Right ventricle myocardium superior (tissue), 1 donor: Measurements from ENCODE around the gene WDR41. TPM values are rescaled to one million over a fixed set of nuclear protein-coding genes. Genes with fewer than 3 reads are reported as not detected.

ENCODE experiments used
- ATAC-seq: fragments of 200-7000 bp; cut with Tn5 transposase; one replicate; pipeline ENCODE4 v1.9.1; 2020; ENCODE audit warnings: mild to moderate bottlenecking; ENCODE audit not compliant: poor library complexity
- DNase-seq: peaks from one replicate; pipeline ENCODE4 v3.0.0-alpha.2; 2020
- intact Hi-C: fragments of 100-400 bp; cut with DNase I; formaldehyde crosslinking; loops from one replicate; pipeline ENCODE4 v1.11.2; 2022
- total RNA-seq: library from RNA; stranded (reverse); fragmentation: NEBNext Ultra II Directional; extraction: Animal tissue kit (Norgen Biotek cat#: 25700); gene quantifications from one replicate; pipeline ENCODE4 v1.2.1, GENCODE V29; 2021
- donor health status: DM: no; HTN: yes; CAD: no; lungs with severe emphysema.

Gene WDR41
- total RNA-seq, 1 donor from 2014 or later, result 23.8 TPM

- no peak for DNase-seq
- intact Hi-C loops, result no loop called here
Observed at GRCh38 chr5:77454123-77454522, 38.0 kb downstream of the WDR41 start.

GRCh38 chr5:77452351-77452750 is 39.8 kb downstream of the WDR41 start:
- intact Hi-C loops, result no loop called here
- DNase-seq (no peak), ATAC-seq (no peak)

More at GRCh38 chr5:77454123-77454522, 38.0 kb downstream of the WDR41 start:
- ATAC-seq, result no peak

GRCh38 chr5:77449981-77450380 is 42.1 kb downstream of the WDR41 start:
- ATAC-seq, result no peak
- no peak for DNase-seq
- intact Hi-C loops, result no loop called here

- ATAC-seq, result peak; percentile 86
- intact Hi-C loops, result no loop called here
- DNase-seq, result no peak
Observed at GRCh38 chr5:77449277-77449676, 42.8 kb downstream of the WDR41 start.

- intact Hi-C loops, result no loop called here
- DNase-seq, result no peak
- peak; percentile 38 for ATAC-seq
Observed at GRCh38 chr5:77448831-77449230, 43.3 kb downstream of the WDR41 start.

GRCh38 chr5:77444356-77444755 is 47.8 kb downstream of the WDR41 start:
- intact Hi-C loops, result no loop called here
- DNase-seq (no peak), ATAC-seq (no peak)

- DNase-seq, result no peak
- ATAC-seq, result no peak
- intact Hi-C loops, result no loop called here
Observed at GRCh38 chr5:77443670-77444069, 48.4 kb downstream of the WDR41 start.

GRCh38 chr5:77438071-77438470 is 54.0 kb downstream of the WDR41 start:
- no peak for DNase-seq
- intact Hi-C loops, result no loop called here
- ATAC-seq, result no peak

- no peak for DNase-seq
- no peak for ATAC-seq
Observed at GRCh38 chr5:77437194-77437593, 54.9 kb downstream of the WDR41 start.

GRCh38 chr5:77431719-77432118 is 60.4 kb downstream of the WDR41 start:
- DNase-seq (no peak), ATAC-seq (no peak)
- intact Hi-C loops, result no loop called here

More at GRCh38 chr5:77437194-77437593, 54.9 kb downstream of the WDR41 start:
- intact Hi-C loops, result no loop called here

- ATAC-seq (no peak), DNase-seq (no peak)
- intact Hi-C loops, result no loop called here
Observed at GRCh38 chr5:77431286-77431685, 60.8 kb downstream of the WDR41 start.

GRCh38 chr5:77430726-77431125 is 61.4 kb downstream of the WDR41 start:
- ATAC-seq, result no peak
- DNase-seq, result no peak
- intact Hi-C loops, result no loop called here

GRCh38 chr5:77428526-77428925 is 63.6 kb downstream of the WDR41 start:
- DNase-seq, result no peak
- ATAC-seq, result no peak
- intact Hi-C loops, result no loop called here

GRCh38 chr5:77427998-77428397 is 64.1 kb downstream of the WDR41 start:
- intact Hi-C loops, result no loop called here
- DNase-seq (no peak), ATAC-seq (no peak)

GRCh38 chr5:77426670-77427069 is 65.4 kb downstream of the WDR41 start:
- no peak for DNase-seq
- ATAC-seq, result no peak
- intact Hi-C loops, result no loop called here

- intact Hi-C loops, result no loop called here
- DNase-seq, result no peak
- no peak for ATAC-seq
Observed at GRCh38 chr5:77425998-77426659, 66.0 kb downstream of the WDR41 start.

GRCh38 chr5:77425420-77425819 is 66.7 kb downstream of the WDR41 start:
- no peak for ATAC-seq
- intact Hi-C loops, result no loop called here
- DNase-seq, result no peak

GRCh38 chr5:77424921-77425320 is 67.2 kb downstream of the WDR41 start:
- ATAC-seq (no peak), DNase-seq (no peak)
- intact Hi-C loops, result no loop called here

- no peak for ATAC-seq
- intact Hi-C loops, result no loop called here
- no peak for DNase-seq
Observed at GRCh38 chr5:77423022-77423750, 68.9 kb downstream of the WDR41 start.

- intact Hi-C loops, result no loop called here
- DNase-seq, result no peak
Observed at GRCh38 chr5:77420940-77421339, 71.2 kb downstream of the WDR41 start.

More at GRCh38 chr5:77420940-77421339, 71.2 kb downstream of the WDR41 start:
- ATAC-seq, result no peak
